K562 (cell line): ENCODE measurements around the gene ELSPBP1. TPM values are rescaled to one million over a fixed set of nuclear protein-coding genes. Genes with fewer than 3 reads are reported as not detected.

Source experiments
- ATAC-seq: fragments of 200-7000 bp; cut with Tn5 transposase; 3 replicates; pipeline ENCODE4 v1.9.1; 2020; ENCODE audit warnings: moderate library complexity
- BruUV-seq: library from RNA; stranded (reverse); fragments of 400-500 nt; replicated peaks from 2 replicates; lab custom pipeline; 2021; lab: Mats Ljungman, UMichigan
- CTCF ChIA-PET: fragments of 300-600 bp; formaldehyde crosslinking; extraction: SDS; loops from one replicate; lab custom pipeline; 2021; ENCODE audit warnings: low intra/inter-chr PET ratio; lab: Yijun Ruan, JAX
- POLR2A ChIA-PET: fragments of 300-600, 350-650 bp; sonication (Branson Sonifier 250); formaldehyde crosslinking; extraction: SDS; loops from one replicate; lab custom pipeline; 2021; ENCODE audit warnings: antibody characterized with exemption, inconsistent platforms; lab: Yijun Ruan, JAX
- DNase-seq, 4 experiments: peaks; one replicate each; pipeline versions ENCODE4 v3.0.0 to v3.0.0-alpha.2; 2011 to 2018; ENCODE audit warnings: low spot score in 3 of 4, mixed read lengths in 3 of 4; ENCODE audit errors: extremely low read depth in 1 of 4
- FAIRE-seq: peaks from 2 replicates; lab custom pipeline; 2011; peaks lifted over from hg19 to GRCh38; lab: Jason Lieb, UNC
- H2AFZ ChIP-seq: 2 replicates; pipeline ENCODE4 v1.6.0; 2011; ENCODE audit warnings: low read depth, low read length, control low read depth, inconsistent platforms
- H3K27ac ChIP-seq: fragments of 200-600 bp; 3 replicates; pipeline ENCODE4 v1.8.0; 2011; ENCODE audit warnings: low read depth, mild to moderate bottlenecking, control low read depth, inconsistent platforms, low read length, moderate library complexity, mixed read lengths; ENCODE audit errors: extremely low read depth
- H3K27me3 ChIP-seq, 2 experiments: fragments of 300-600 bp in 1 of 2; 2 replicates in 1 of 2; 3 replicates in 1 of 2; pipeline versions ENCODE4 v1.6.0 to v1.8.0; 2011; ENCODE audit warnings: inconsistent platforms in 2 of 2, low read length in 2 of 2, mild to moderate bottlenecking in 1 of 2, mixed read lengths in 1 of 2, moderate library complexity in 1 of 2; ENCODE audit not compliant: control insufficient read depth in 2 of 2, insufficient read depth in 2 of 2
- H3K36me3 ChIP-seq: fragments of 300-600 bp; 3 replicates; pipeline ENCODE4 v1.8.0; 2011; ENCODE audit warnings: mild to moderate bottlenecking, low read length, inconsistent platforms; ENCODE audit not compliant: control insufficient read depth, insufficient read depth
- H3K4me1 ChIP-seq, 2 experiments: fragments of 200-600 bp in 1 of 2; replicated peaks in 1 of 2; 2 replicates in 1 of 2; 3 replicates in 1 of 2; pipeline versions ENCODE4 v1.5.1 to v1.8.0; 2011; ENCODE audit warnings: inconsistent platforms in 2 of 2, low read length in 2 of 2, mild to moderate bottlenecking in 1 of 2, mixed read lengths in 1 of 2, moderate library complexity in 1 of 2; ENCODE audit not compliant: control insufficient read depth in 2 of 2, insufficient read depth in 2 of 2
- H3K4me2 ChIP-seq: 2 replicates; pipeline ENCODE4 v1.6.1; 2011; ENCODE audit warnings: low read length, control low read depth, inconsistent platforms, mixed read lengths; ENCODE audit not compliant: insufficient read depth
- H3K4me3 ChIP-seq: fragments of 200-600 bp; sonication (generic), shearing (Covaris generic); 2 replicates; pipeline ENCODE4 v1.5.1; 2016; ENCODE audit warnings: control low read depth, inconsistent platforms
- H3K79me2 ChIP-seq: fragments of 200-600 bp; 3 replicates; pipeline ENCODE4 v1.8.0; 2011; ENCODE audit warnings: low read length, inconsistent platforms; ENCODE audit not compliant: control insufficient read depth, insufficient read depth
- H3K9ac ChIP-seq, 2 experiments: 2 replicates each; pipeline versions ENCODE4 v1.6.0 to v1.6.1; 2011; ENCODE audit warnings: low read depth in 2 of 2, low read length in 2 of 2, control low read depth in 1 of 2, inconsistent platforms in 1 of 2, mild to moderate bottlenecking in 1 of 2, mixed read lengths in 1 of 2; ENCODE audit not compliant: insufficient read depth in 1 of 2
- H3K9me1 ChIP-seq: one replicate; pipeline ENCODE4 v1.6.0; 2011; ENCODE audit warnings: inconsistent platforms, mild to moderate bottlenecking, low read length, moderate library complexity; ENCODE audit not compliant: control insufficient read depth, insufficient read depth
- H3K9me3 ChIP-seq: replicated peaks from 2 replicates; pipeline ENCODE4 v1.5.1; 2011; ENCODE audit warnings: low read depth, low read length, inconsistent platforms; ENCODE audit not compliant: control insufficient read depth, insufficient read depth
- H4K20me1 ChIP-seq: replicated peaks from 2 replicates; pipeline ENCODE4 v1.6.1; 2011; ENCODE audit warnings: low read length, inconsistent platforms, mixed read lengths; ENCODE audit not compliant: control insufficient read depth, insufficient read depth
- ETV6 ChIP-seq, 3 experiments: fragments of 150-350 bp in 1 of 3; sonication (generic) in 1 of 3; formaldehyde crosslinking in 1 of 3; IDR thresholded peaks; 2 replicates each; pipeline versions ENCODE4 v1.6.1 to v1.8.0; 2014 to 2022; ENCODE audit warnings: borderline replicate concordance in 2 of 3, low read depth in 2 of 3, antibody characterized with exemption in 1 of 3, low read length in 1 of 3, mild to moderate bottlenecking in 1 of 3, missing genetic modification reagents in 1 of 3
- GATAD2B ChIP-seq: fragments of 450-650 bp; IDR thresholded peaks from 2 replicates; pipeline ENCODE4 v1.6.1; 2017; ENCODE audit warnings: mild to moderate bottlenecking, borderline replicate concordance
- GTF2B ChIP-seq: IDR thresholded peaks from 2 replicates; pipeline ENCODE4 v1.6.1; 2011; ENCODE audit not compliant: insufficient read length; ENCODE audit errors: extremely low read depth
- HLTF ChIP-seq: fragments of 450-650 bp; IDR thresholded peaks from 2 replicates; pipeline ENCODE4 v1.6.1; 2016
- NCOA1 ChIP-seq: fragments of 450-650 bp; IDR thresholded peaks from 2 replicates; pipeline ENCODE4 v1.6.1; 2016; ENCODE audit warnings: low read depth
- NFATC3 ChIP-seq: fragments of 450-650 bp; IDR thresholded peaks from 2 replicates; pipeline ENCODE4 v1.6.1; 2017; ENCODE audit warnings: mild to moderate bottlenecking
- RBM17 ChIP-seq: fragments of 200-400 bp; formaldehyde crosslinking; IDR thresholded peaks from 2 replicates; pipeline ENCODE4 v1.6.1; 2017; ENCODE audit warnings: low read depth, mild to moderate bottlenecking, low read length, borderline replicate concordance
- RBM25 ChIP-seq: fragments of 200-400 bp; formaldehyde crosslinking; IDR thresholded peaks from 2 replicates; pipeline ENCODE4 v1.6.1; 2018; ENCODE audit warnings: low read length, low read depth, moderate library complexity; ENCODE audit not compliant: severe bottlenecking
- SP2 ChIP-seq: IDR thresholded peaks from 2 replicates; pipeline ENCODE4 v1.6.1; 2011; ENCODE audit warnings: mild to moderate bottlenecking, low read depth, low read length, moderate library complexity; ENCODE audit not compliant: poor library complexity, severe bottlenecking; ENCODE audit errors: extremely low read depth
- TCF15 ChIP-seq: fragments of 250-450 bp; sonication (Bioruptor Pico); IDR thresholded peaks from 2 replicates; pipeline ENCODE4 v1.8.0; 2022; ENCODE audit warnings: moderate library complexity, mild to moderate bottlenecking, inconsistent platforms
- TEAD1 ChIP-seq, 2 experiments: fragments of 450-650 bp in 1 of 2; sonication (generic) in 1 of 2; formaldehyde crosslinking; IDR thresholded peaks; 2 replicates each; pipeline versions ENCODE4 v1.4.0 to v1.8.0; 2020 to 2022; ENCODE audit warnings: mild to moderate bottlenecking in 2 of 2, missing genetic modification reagents in 1 of 2
- ZNF507 ChIP-seq: conservative IDR thresholded peaks from 2 replicates; pipeline ENCODE4 v1.6.1; 2017; ENCODE audit warnings: missing genetic modification characterization, missing compliant biosample characterization
- ZNF764 ChIP-seq: fragments of 250-450 bp; sonication (Bioruptor Pico); IDR thresholded peaks from 2 replicates; pipeline ENCODE4 v1.4.0; 2020; ENCODE audit warnings: low read depth, mild to moderate bottlenecking, moderate library complexity
- WGBS: fragments of 100-300 bp; shearing (Covaris generic); methylation state at CpG from one replicate; pipeline ENCODE4 v1.1.6; 2016; ENCODE audit warnings: low coverage, mixed read lengths; ENCODE audit not compliant: insufficient coverage; ENCODE audit errors: missing lambda C conversion rate; 5-methylcytosine and 5-hydroxymethylcytosine counted together
- in situ Hi-C: fragments of 300-500 bp; cut with MboI; formaldehyde crosslinking; loops from 4 replicates; pipeline ENCODE4 v1.15.0; 2018; ENCODE audit warnings: inconsistent platforms, mixed read lengths
- intact Hi-C: fragments of 100-400 bp; cut with micrococcal nuclease; formaldehyde crosslinking; loops from 2 replicates; pipeline ENCODE4 v1.14.2; 2022
- polyA plus RNA-seq, 8 experiments: library from polyadenylated mRNA; depleted of rRNA in 4 of 8; stranded (reverse) in 5 of 8; unstranded in 3 of 8; fragments of >200 nt; fragmentation: Nextera tagmentation in 2 of 8; fragmentation: Illumina TruSeq in 1 of 8; extraction: Ambion mirVana in 2 of 8; extraction: Trizol in 1 of 8; gene quantifications; 2 replicates each; pipeline versions ENCODE4 v1.2.1 to v1.2.3, GENCODE V29; 2011 to 2014; ENCODE audit warnings: inconsistent platforms in 1 of 8, missing spikeins in 1 of 8
- total RNA-seq, 7 experiments: library from RNA; depleted of rRNA in 6 of 7; stranded (reverse); fragments of >200 nt in 6 of 7; fragmentation: Illumina TruSeq in 2 of 7; extraction: Trizol in 2 of 7; gene quantifications; 2 replicates each; pipeline versions ENCODE4 v1.2.1 to v1.2.3, GENCODE V29; 2011 to 2021; ENCODE audit warnings: low replicate concordance in 1 of 7

The ELSPBP1 gene
- total and polyA plus RNA-seq, 9 of the 15 experiments (the other 6 are each of a cell fraction or from before 2014, with no cell fraction given) = not detected

GRCh38 chr19:48060381-48060780, 65.9 kb downstream of the ELSPBP1 start:
- Histone ChIP-seq H3K4me2 (no peak overlapping the region), H3K9me1 (no peaks in the 10 kb centered on the region), H3K9ac (no peak overlapping the region), H3K4me3 (no peak overlapping the region), H4K20me1 (no peaks in the 10 kb centered on the region), H3K27ac (no peak overlapping the region), H3K36me3 (no peaks in the 10 kb centered on the region), H3K27me3 (peaks cover 12 to 52% of the 10 kb centered on the region in 2 experiments), H3K4me1 (no peaks in the 10 kb centered on the region; a peak in 1 of 5 replicates), H3K9me3 (no peaks in the 10 kb centered on the region), H3K79me2 (no peaks in the 10 kb centered on the region), H2AFZ (no peak overlapping the region)
- DNase-seq = no peak
- no peak for FAIRE-seq
- WGBS = 2% methylated on average over 5 of the region's 5 CpGs
- intact Hi-C loops (no loop called here), in situ Hi-C loops (no loop called here)
- POLR2A ChIA-PET = no interaction called here
- TF ChIP-seq RBM25 = peak; percentile 25
- TF ChIP-seq ZNF507 (tag) = no peak
- ATAC-seq = no peak
- BruUV-seq = no TSS peak
- CTCF ChIA-PET = no interaction called here

GRCh38 chr19:48061401-48062344, 67.2 kb downstream of the ELSPBP1 start:
- no peaks in the 10 kb centered on the region for H4K20me1 ChIP-seq
- no peaks in the 10 kb centered on the region for H3K79me2 ChIP-seq
- FAIRE-seq (no peak), DNase-seq (no peak), ATAC-seq (no peak)
- H3K36me3 ChIP-seq = no peaks in the 10 kb centered on the region
- no peak overlapping the region for H2AFZ ChIP-seq
- no peaks in the 10 kb centered on the region; a peak in 1 of 5 replicates for H3K4me1 ChIP-seq
- no peak overlapping the region for H3K4me3 ChIP-seq
- H3K9me1 ChIP-seq = no peaks in the 10 kb centered on the region
- CTCF ChIA-PET = no interaction called here
- no peak overlapping the region for H3K27ac ChIP-seq
- 8% methylated on average over 37 of the region's 37 CpGs for WGBS
- no peak overlapping the region for H3K9ac ChIP-seq
- no peak overlapping the region for H3K4me2 ChIP-seq
- H3K27me3 ChIP-seq = peaks cover 16 to 48% of the 10 kb centered on the region in 2 experiments
- POLR2A ChIA-PET = interaction anchor here (0.6 to 1.0 kb wide), 3 partner anchors 14 to 32 kb away, joined by 4 to 6 read pairs (median 4); partner anchors contain the start of gene CABP5
- intact Hi-C loops (no loop called here), in situ Hi-C loops (no loop called here)
- BruUV-seq = no TSS peak
- no peaks in the 10 kb centered on the region for H3K9me3 ChIP-seq
- TF ChIP-seq ETV6 (IDR thresholded peaks at IDR 0.05; ENCODE audit: borderline replicate concordance in 1 of 2, low read depth in 2 of 2, low read length in 1 of 2) (no peak), ETV6 (CRISPR knock-in tag; IDR thresholded peaks at IDR 0.05; ENCODE audit: borderline replicate concordance) (no peak), NCOA1 (no peak), GATAD2B (no peak), SP2 (no peak), NFATC3 (no peak), TCF15 (CRISPR knock-in tag) (no peak), ZNF764 (no peak), GTF2B (no peak), TEAD1 (CRISPR knock-in tag; IDR thresholded peaks at IDR 0.05) (no peak), RBM17 (no peak), HLTF (no peak)
